GM23338 (cell line): ENCODE data around the gene PYM1. TPM values are rescaled to one million over a fixed set of nuclear protein-coding genes. Genes with fewer than 3 reads are reported as not detected.

Source experiments
- ATAC-seq: fragments of 200-7000 bp; cut with Tn5 transposase; 3 replicates; pipeline ENCODE4 v1.9.1; 2020
- DNase-seq: peaks from one replicate; pipeline ENCODE4 v3.0.0-alpha.2; 2015; ENCODE audit warnings: low spot score
- H2AFZ ChIP-seq: fragments of 200-600 bp; sonication (generic); 2 replicates; pipeline ENCODE4 v1.8.0; 2016; ENCODE audit warnings: antibody characterized with exemption, mild to moderate bottlenecking, moderate library complexity
- H3F3A ChIP-seq: fragments of 200-600 bp; sonication (generic); replicated peaks from 2 replicates; pipeline ENCODE4 v1.8.0; 2017; ENCODE audit warnings: antibody characterized with exemption, mixed run types, low read depth
- H3K27ac ChIP-seq: fragments of 200-600 bp; sonication (generic); 2 replicates; pipeline ENCODE4 v1.6.1; 2016; ENCODE audit warnings: low read depth
- H3K27me3 ChIP-seq: fragments of 200-600 bp; sonication (generic); 2 replicates; pipeline ENCODE4 v1.8.0; 2016; ENCODE audit warnings: mild to moderate bottlenecking, mixed run types, moderate library complexity; ENCODE audit not compliant: insufficient read depth
- H3K36me3 ChIP-seq: fragments of 200-600 bp; sonication (generic); 2 replicates; pipeline ENCODE4 v1.8.0; 2016; ENCODE audit warnings: mild to moderate bottlenecking; ENCODE audit not compliant: insufficient read depth
- H3K4me1 ChIP-seq: fragments of 200-600 bp; sonication (generic); 2 replicates; pipeline ENCODE4 v1.8.0; 2016; ENCODE audit warnings: mild to moderate bottlenecking, moderate library complexity; ENCODE audit not compliant: insufficient read depth
- H3K4me2 ChIP-seq: fragments of 200-600 bp; sonication (generic); 2 replicates; pipeline ENCODE4 v1.7.1; 2017; ENCODE audit warnings: mixed run types
- H3K4me3 ChIP-seq: fragments of 200-600 bp; sonication (generic); 2 replicates; pipeline ENCODE4 v1.6.1; 2016; ENCODE audit warnings: mixed run types
- H3K79me2 ChIP-seq: fragments of 200-600 bp; sonication (generic); replicated peaks from 2 replicates; pipeline ENCODE4 v1.8.0; 2017; ENCODE audit warnings: mild to moderate bottlenecking; ENCODE audit not compliant: insufficient read depth
- H3K9me2 ChIP-seq: fragments of 200-600 bp; sonication (generic); 2 replicates; pipeline ENCODE4 v1.8.0; 2017; ENCODE audit not compliant: insufficient read depth
- H4K20me1 ChIP-seq: fragments of 200-600 bp; sonication (generic); replicated peaks from 2 replicates; pipeline ENCODE4 v1.8.0; 2017; ENCODE audit warnings: mild to moderate bottlenecking; ENCODE audit not compliant: insufficient read depth
- H3K27ac Mint-ChIP-seq: 2 replicates; pipeline ENCODE4 v1.8.0; 2020; ENCODE audit warnings: inconsistent platforms, mild to moderate bottlenecking, moderate library complexity, mixed read lengths
- H3K27me3 Mint-ChIP-seq: 3 replicates; pipeline ENCODE4 v1.8.0; 2022; ENCODE audit warnings: low read depth, mild to moderate bottlenecking, moderate library complexity, mixed read lengths, inconsistent platforms; ENCODE audit not compliant: insufficient read depth, poor library complexity
- H3K36me3 Mint-ChIP-seq: 3 replicates; pipeline ENCODE4 v1.8.0; 2021; ENCODE audit warnings: low read depth, mild to moderate bottlenecking, inconsistent platforms, moderate library complexity, mixed read lengths
- H3K4me1 Mint-ChIP-seq: 3 replicates; pipeline ENCODE4 v1.8.0; 2020; ENCODE audit warnings: mild to moderate bottlenecking, inconsistent platforms, mixed read lengths
- H3K4me3 Mint-ChIP-seq: 3 replicates; pipeline ENCODE4 v1.8.0; 2021; ENCODE audit warnings: moderate library complexity, mild to moderate bottlenecking, inconsistent platforms, mixed read lengths
- H3K9me3 Mint-ChIP-seq: 3 replicates; pipeline ENCODE4 v1.8.0; 2020; ENCODE audit warnings: moderate library complexity, mild to moderate bottlenecking, inconsistent platforms, mixed read lengths
- CREB1 ChIP-seq: fragments of 250-450 bp; sonication (Bioruptor Pico); IDR thresholded peaks from 2 replicates; pipeline ENCODE4 v1.5.0; 2020; ENCODE audit warnings: low read depth, mild to moderate bottlenecking, moderate library complexity
- NANOG ChIP-seq: IDR thresholded peaks from 2 replicates; pipeline ENCODE4 v1.6.1; 2016; ENCODE audit warnings: antibody characterized with exemption, borderline replicate concordance
- POLR2AphosphoS5 ChIP-seq: IDR thresholded peaks from 2 replicates; pipeline ENCODE4 v1.6.1; 2016; ENCODE audit warnings: antibody characterized with exemption, low read depth
- ZNF114 ChIP-seq: fragments of 250-450 bp; sonication (Bioruptor Pico); IDR thresholded peaks from 2 replicates; pipeline ENCODE4 v1.5.0; 2020; ENCODE audit warnings: mild to moderate bottlenecking, moderate library complexity
- polyA plus RNA-seq: library from polyadenylated mRNA; unstranded; fragments of >200 nt; fragmentation: Nextera tagmentation; extraction: Ambion mirVana; gene quantifications from 2 replicates; pipeline ENCODE4 v1.2.1, GENCODE V29; 2016
- total RNA-seq: library from RNA; depleted of rRNA; stranded (reverse); fragments of >200 nt; shearing (Covaris generic); gene quantifications from 2 replicates; pipeline ENCODE4 v1.2.3, GENCODE V29; 2014
- TF ChIP-seq, protein P1 (sequence below), 2 experiments: fragments of 200-600 bp in 1 of 2; sonication (generic) in 1 of 2; conservative IDR thresholded peaks; 2 replicates each; pipeline versions ENCODE4 v1.5.1 to v1.6.1; 2016 to 2017; ENCODE audit warnings: antibody characterized with exemption in 2 of 2, low read depth in 2 of 2, mild to moderate bottlenecking in 2 of 2, moderate library complexity in 1 of 2
- TF ChIP-seq, protein P2 (sequence below): fragments of 250-450 bp; sonication (Bioruptor Pico); IDR thresholded peaks from 2 replicates; pipeline ENCODE4 v1.5.0; 2020; ENCODE audit warnings: mild to moderate bottlenecking, moderate library complexity

Gene PYM1
- total and polyA plus RNA-seq, 2 experiments from 2014 or later = 70.2 to 150 TPM

DNA sequence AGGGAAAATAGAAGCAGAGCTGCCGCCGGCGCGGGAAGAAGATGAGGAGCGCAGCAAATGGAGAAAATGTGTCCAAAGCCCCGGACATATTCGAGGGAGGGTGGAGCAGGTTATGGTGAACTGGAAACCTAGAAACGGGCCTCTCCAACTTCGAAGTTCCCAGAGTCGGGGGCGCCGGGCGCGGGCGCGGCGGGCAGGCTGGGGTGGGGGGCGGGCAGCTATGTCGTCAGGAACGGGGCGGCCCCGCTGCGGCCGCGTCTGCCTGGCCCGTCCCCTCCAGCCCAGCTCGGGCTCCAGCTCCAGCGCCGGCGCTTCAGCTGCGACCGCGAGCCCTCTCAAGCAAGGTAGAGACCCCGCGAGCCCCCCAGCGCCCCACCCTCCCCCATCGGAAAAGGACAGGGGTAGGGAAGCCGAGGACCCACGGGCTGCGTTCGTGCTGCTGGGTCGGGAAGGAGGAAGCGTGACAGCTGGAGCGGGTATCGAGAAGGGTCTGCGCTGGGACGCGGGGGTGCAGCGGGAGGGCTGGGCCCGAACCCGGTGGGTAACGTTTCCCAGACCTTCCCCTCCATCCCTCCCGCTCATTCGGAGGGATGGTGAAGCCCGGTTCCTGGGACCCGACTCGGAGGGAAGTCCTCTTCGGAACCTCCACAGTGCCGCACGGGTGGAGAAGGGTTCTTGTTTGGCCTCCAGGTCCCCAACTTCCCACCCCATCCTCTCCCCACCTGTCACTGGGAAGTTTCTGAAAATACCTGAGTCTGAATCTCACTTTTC is 4.3 kb upstream of the PYM1 start:
- ATAC-seq = peak; percentile 22
- Mint-ChIP-seq H3K36me3 (peaks cover 4% of the 10 kb centered on the region; the same call in 1 of the 3 replicates), H3K4me3 (peak overlapping the region; percentile 81), H3K27me3 (peaks cover 27% of the 10 kb centered on the region), H3K9me3 (no peaks in the 10 kb centered on the region; the same call in 2 of the 3 replicates), H3K4me1 (peaks cover 28% of the 10 kb centered on the region), H3K27ac (peak overlapping the region; percentile 34; the same call in 1 of the 2 replicates)
- peak; percentile 70 for DNase-seq
- no peaks in the 10 kb centered on the region for H4K20me1 ChIP-seq
- H3K4me3 ChIP-seq = peak overlapping the region; percentile 75
- H3K9me2 ChIP-seq = no peaks in the 10 kb centered on the region
- peaks cover 11% of the 10 kb centered on the region for H3F3A ChIP-seq
- peak overlapping the region; percentile 86 for H3K4me2 ChIP-seq
- no peaks in the 10 kb centered on the region for H3K79me2 ChIP-seq
- peak overlapping the region; percentile 96 for H2AFZ ChIP-seq
- peaks cover 42% of the 10 kb centered on the region for H3K4me1 ChIP-seq
- no peaks in the 10 kb centered on the region for H3K36me3 ChIP-seq
- peaks cover 43% of the 10 kb centered on the region for H3K27me3 ChIP-seq
- H3K27ac ChIP-seq = no peak overlapping the region; the same call in 1 of the 2 replicates
- TF ChIP-seq, protein P1, sequence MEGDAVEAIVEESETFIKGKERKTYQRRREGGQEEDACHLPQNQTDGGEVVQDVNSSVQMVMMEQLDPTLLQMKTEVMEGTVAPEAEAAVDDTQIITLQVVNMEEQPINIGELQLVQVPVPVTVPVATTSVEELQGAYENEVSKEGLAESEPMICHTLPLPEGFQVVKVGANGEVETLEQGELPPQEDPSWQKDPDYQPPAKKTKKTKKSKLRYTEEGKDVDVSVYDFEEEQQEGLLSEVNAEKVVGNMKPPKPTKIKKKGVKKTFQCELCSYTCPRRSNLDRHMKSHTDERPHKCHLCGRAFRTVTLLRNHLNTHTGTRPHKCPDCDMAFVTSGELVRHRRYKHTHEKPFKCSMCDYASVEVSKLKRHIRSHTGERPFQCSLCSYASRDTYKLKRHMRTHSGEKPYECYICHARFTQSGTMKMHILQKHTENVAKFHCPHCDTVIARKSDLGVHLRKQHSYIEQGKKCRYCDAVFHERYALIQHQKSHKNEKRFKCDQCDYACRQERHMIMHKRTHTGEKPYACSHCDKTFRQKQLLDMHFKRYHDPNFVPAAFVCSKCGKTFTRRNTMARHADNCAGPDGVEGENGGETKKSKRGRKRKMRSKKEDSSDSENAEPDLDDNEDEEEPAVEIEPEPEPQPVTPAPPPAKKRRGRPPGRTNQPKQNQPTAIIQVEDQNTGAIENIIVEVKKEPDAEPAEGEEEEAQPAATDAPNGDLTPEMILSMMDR (conservative IDR thresholded peaks at IDR 0.05; ENCODE audit: low read depth in 2 of 2) = no peak
- TF ChIP-seq, protein P2, sequence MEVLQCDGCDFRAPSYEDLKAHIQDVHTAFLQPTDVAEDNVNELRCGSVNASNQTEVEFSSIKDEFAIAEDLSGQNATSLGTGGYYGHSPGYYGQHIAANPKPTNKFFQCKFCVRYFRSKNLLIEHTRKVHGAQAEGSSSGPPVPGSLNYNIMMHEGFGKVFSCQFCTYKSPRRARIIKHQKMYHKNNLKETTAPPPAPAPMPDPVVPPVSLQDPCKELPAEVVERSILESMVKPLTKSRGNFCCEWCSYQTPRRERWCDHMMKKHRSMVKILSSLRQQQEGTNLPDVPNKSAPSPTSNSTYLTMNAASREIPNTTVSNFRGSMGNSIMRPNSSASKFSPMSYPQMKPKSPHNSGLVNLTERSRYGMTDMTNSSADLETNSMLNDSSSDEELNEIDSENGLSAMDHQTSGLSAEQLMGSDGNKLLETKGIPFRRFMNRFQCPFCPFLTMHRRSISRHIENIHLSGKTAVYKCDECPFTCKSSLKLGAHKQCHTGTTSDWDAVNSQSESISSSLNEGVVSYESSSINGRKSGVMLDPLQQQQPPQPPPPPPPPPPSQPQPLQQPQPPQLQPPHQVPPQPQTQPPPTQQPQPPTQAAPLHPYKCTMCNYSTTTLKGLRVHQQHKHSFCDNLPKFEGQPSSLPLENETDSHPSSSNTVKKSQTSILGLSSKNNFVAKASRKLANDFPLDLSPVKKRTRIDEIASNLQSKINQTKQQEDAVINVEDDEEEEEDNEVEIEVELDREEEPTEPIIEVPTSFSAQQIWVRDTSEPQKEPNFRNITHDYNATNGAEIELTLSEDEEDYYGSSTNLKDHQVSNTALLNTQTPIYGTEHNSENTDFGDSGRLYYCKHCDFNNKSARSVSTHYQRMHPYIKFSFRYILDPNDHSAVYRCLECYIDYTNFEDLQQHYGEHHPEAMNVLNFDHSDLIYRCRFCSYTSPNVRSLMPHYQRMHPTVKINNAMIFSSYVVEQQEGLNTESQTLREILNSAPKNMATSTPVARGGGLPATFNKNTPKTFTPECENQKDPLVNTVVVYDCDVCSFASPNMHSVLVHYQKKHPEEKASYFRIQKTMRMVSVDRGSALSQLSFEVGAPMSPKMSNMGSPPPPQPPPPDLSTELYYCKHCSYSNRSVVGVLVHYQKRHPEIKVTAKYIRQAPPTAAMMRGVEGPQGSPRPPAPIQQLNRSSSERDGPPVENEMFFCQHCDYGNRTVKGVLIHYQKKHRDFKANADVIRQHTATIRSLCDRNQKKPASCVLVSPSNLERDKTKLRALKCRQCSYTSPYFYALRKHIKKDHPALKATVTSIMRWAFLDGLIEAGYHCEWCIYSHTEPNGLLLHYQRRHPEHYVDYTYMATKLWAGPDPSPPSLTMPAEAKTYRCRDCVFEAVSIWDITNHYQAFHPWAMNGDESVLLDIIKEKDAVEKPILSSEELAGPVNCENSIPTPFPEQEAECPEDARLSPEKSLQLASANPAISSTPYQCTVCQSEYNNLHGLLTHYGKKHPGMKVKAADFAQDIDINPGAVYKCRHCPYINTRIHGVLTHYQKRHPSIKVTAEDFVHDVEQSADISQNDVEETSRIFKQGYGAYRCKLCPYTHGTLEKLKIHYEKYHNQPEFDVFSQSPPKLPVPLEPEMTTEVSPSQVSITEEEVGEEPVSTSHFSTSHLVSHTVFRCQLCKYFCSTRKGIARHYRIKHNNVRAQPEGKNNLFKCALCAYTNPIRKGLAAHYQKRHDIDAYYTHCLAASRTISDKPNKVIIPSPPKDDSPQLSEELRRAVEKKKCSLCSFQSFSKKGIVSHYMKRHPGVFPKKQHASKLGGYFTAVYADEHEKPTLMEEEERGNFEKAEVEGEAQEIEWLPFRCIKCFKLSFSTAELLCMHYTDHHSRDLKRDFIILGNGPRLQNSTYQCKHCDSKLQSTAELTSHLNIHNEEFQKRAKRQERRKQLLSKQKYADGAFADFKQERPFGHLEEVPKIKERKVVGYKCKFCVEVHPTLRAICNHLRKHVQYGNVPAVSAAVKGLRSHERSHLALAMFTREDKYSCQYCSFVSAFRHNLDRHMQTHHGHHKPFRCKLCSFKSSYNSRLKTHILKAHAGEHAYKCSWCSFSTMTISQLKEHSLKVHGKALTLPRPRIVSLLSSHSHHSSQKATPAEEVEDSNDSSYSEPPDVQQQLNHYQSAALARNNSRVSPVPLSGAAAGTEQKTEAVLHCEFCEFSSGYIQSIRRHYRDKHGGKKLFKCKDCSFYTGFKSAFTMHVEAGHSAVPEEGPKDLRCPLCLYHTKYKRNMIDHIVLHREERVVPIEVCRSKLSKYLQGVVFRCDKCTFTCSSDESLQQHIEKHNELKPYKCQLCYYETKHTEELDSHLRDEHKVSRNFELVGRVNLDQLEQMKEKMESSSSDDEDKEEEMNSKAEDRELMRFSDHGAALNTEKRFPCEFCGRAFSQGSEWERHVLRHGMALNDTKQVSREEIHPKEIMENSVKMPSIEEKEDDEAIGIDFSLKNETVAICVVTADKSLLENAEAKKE (CRISPR knock-in tag) = no peak
- TF ChIP-seq ZNF114 (CRISPR knock-in tag) (no peak), POLR2AphosphoS5 (no peak; the same call in 1 of the 2 replicates), CREB1 (no peak), NANOG (no peak)
